ENCODE data around the gene DPP10. TPM values are rescaled to one million over a fixed set of nuclear protein-coding genes. Genes with fewer than 3 reads are reported as not detected.
A peak's percentile ranks its signal among the peaks of the same experiment; 100 is the strongest.

Gene DPP10
- total RNA-seq, 1 donor from 2014 or later, result not detected

DNA sequence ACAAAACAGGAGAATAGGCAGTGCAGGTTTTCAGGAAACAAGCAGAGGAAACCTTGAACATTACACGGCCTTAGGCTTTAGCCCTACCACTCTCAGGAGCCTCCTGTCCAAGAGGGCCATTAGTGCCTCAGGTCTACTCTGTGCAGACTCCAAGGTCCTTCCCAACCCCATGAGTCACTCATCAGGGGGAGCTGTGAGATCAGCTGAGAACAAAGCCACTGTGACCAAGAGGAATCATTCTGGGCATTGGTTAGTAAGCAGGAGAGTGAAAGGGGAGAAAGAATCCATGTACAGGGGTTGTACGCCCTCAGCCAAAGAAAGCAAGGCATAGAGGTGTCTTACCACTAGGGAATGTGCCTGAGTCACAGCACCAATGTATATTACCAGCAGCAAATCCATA, 680.3 kb downstream of the DPP10 start:
- intact Hi-C loops (cut with micrococcal nuclease), result no loop called here
- Mint-ChIP-seq H3K4me3 (ENCODE audit: low read depth) (no peak overlapping the region), H3K36me3 (ENCODE audit: low read depth) (no peaks in the 10 kb centered on the region), H3K27ac (no peak overlapping the region), H3K9me3 (peaks cover 8% of the 10 kb centered on the region), H3K4me1 (ENCODE audit: low read depth) (no peaks in the 10 kb centered on the region), H3K27me3 (ENCODE audit: low read depth) (no peaks in the 10 kb centered on the region)
- DNase-seq (ENCODE audit: low spot score), result no peak

DNA sequence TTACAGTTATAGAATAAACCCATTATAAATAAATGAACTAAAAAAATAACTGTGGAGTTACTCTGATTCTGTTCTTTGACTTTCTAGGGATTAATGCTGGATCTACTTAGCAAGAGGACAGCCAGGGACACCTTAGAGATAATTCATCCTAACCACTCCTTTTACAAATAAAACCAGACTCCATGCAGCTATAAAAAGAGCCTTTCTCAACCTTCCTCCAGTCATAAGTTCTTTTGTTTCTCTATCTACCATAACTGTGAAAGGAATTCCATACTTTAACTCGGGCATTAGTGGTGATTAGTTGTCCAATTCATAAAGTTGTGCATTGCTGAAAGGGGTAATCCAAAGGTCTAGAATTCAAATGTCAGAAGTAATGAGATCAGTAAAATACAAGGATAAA, 682.4 kb downstream of the DPP10 start:
- DNase-seq (ENCODE audit: low spot score), result no peak
- Mint-ChIP-seq H3K36me3 (ENCODE audit: low read depth) (no peaks in the 10 kb centered on the region), H3K27ac (no peak overlapping the region), H3K9me3 (peaks cover 3% of the 10 kb centered on the region), H3K27me3 (ENCODE audit: low read depth) (no peaks in the 10 kb centered on the region), H3K4me3 (ENCODE audit: low read depth) (no peak overlapping the region), H3K4me1 (ENCODE audit: low read depth) (no peaks in the 10 kb centered on the region)
- intact Hi-C loops (cut with micrococcal nuclease), result no loop called here

DNA sequence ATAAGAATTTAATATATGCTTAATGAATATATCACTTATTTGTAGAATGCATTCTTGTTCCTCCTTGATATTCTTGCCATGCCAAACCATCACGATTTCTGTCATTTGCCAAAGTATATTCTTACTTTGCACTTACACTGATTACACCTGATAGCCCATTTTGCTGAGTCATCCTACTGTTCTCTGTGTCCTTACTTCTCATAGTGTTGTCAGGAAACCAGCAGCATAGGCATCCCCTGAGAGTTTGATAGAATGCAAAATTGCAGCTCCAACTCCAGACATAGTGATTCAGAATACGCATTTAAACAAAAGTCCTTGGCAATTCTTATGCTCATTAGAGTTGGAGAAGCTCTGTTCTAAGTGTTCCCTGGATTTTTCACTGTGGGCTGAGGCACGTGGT, 687.1 kb downstream of the DPP10 start:
- Mint-ChIP-seq H3K9me3 (peaks cover 7% of the 10 kb centered on the region), H3K4me3 (ENCODE audit: low read depth) (no peak overlapping the region), H3K4me1 (ENCODE audit: low read depth) (no peaks in the 10 kb centered on the region), H3K27ac (no peak overlapping the region), H3K36me3 (ENCODE audit: low read depth) (no peaks in the 10 kb centered on the region), H3K27me3 (ENCODE audit: low read depth) (no peaks in the 10 kb centered on the region)
- intact Hi-C loops (cut with micrococcal nuclease), result no loop called here
- no peak for DNase-seq (ENCODE audit: low spot score)

DNA sequence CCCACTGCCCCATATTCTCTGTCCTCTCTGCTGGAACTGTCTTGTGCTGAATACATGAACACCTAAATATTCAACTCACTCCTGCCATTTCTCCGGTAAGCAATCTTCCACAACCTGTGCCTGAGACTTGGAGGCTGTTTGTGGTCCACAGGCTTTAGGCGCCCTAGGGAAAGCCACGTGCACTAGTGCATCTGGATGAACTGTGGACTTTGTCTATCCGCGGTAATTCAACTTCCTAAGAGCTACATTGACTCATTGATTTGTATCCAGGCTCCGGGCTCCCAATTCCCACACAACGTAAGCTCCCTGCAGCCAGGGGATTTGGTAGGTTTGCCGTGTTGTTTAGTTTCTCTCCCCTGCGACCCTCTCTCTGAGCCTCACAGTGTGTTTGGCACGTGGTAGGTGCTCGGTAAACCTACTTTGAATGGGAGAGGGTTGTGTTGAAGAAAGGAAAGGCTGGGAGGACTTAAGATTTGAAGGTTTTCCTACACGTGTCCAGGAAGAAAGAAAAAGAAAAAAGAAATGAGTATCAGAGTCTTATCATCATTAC, 718.2 kb downstream of the DPP10 start:
- H3K27me3 Mint-ChIP-seq (ENCODE audit: low read depth), result peaks cover 23% of the 10 kb centered on the region
- no peaks in the 10 kb centered on the region for H3K4me1 Mint-ChIP-seq (ENCODE audit: low read depth)
- no peak overlapping the region for H3K27ac Mint-ChIP-seq
- DNase-seq (ENCODE audit: low spot score), result no peak
- H3K36me3 Mint-ChIP-seq (ENCODE audit: low read depth), result no peaks in the 10 kb centered on the region
- intact Hi-C loops (cut with micrococcal nuclease), result no loop called here
- H3K9me3 Mint-ChIP-seq, result no peaks in the 10 kb centered on the region
- peak overlapping the region; percentile 8 for H3K4me3 Mint-ChIP-seq (ENCODE audit: low read depth)

DNA sequence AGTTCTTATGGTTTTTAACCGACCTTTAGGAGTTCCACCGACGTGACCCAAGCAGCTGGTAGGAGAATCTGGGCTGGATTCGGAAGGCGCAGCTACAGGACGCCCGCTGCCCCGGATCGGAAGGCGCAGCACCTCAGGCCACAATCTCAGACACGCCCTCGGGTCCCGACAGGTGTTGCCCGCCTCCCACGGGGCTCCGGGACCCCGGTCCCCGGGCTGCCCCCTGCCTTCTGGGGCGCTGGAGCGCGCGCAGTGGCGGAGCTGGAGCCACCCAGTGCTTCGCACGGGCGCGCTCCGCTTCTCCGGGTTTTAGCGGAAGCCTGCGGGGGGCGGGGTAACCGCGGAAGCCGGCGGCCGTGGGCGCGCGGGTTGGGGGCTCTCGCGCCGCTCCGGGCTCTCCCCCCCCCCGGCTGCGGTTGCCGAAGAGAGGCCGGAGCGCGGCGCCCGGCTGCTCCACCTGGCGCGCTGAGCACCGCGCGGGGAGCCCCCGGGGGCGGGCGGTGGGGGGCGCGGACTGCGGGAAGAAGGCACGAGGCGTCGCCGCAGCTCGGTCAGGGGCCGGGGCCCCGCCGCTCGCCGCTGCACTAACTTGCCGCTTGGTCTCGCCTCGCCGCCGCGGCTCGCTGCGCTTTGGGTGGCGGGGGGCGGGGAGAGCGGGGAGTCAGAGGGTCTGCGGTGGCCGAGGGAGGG, 718.8 kb downstream of the DPP10 start:
- DNase-seq (ENCODE audit: low spot score), result no peak
- Mint-ChIP-seq H3K36me3 (ENCODE audit: low read depth) (no peaks in the 10 kb centered on the region), H3K4me3 (ENCODE audit: low read depth) (peak overlapping the region; percentile 8), H3K4me1 (ENCODE audit: low read depth) (no peaks in the 10 kb centered on the region), H3K27me3 (ENCODE audit: low read depth) (peaks cover 23% of the 10 kb centered on the region), H3K27ac (no peak overlapping the region), H3K9me3 (no peaks in the 10 kb centered on the region)
- intact Hi-C loops (cut with micrococcal nuclease), result no loop called here

DNA sequence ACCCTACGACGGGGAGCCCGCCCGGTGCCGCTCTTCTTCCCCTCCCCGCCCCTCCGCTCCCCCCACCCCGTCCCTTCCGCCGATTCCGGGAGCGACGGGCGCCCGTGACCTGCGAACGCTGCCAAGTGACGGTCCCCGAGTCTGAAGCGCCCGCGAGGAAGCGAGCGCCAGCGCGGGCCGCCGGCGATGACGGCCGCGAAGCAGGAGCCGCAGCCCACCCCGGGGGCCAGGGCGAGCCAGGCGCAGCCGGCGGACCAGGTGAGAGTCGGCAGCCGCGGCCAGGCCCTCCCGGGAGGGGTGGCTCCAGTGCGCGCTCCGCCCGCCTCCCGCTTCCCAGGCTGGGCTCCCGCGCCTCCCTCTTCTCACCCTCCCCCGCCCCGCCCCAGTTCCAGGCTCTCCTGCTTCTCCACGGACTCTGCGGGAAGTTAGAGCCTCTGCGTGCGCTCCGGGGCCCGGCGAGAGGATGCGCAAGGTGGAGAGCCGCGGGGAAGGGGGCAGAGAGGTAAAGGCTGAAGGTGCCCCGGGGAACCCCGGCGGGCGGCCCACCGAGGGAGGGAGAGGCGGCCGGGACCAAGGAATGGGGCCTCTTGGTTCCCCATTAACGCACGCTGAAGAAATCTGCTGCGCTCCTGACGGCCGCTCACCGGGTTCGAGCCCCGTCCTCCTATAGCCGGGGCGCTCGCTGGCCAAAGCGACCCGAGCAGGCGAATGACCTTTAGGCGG, 719.5 kb downstream of the DPP10 start:
- H3K4me3 Mint-ChIP-seq (ENCODE audit: low read depth), result no peak overlapping the region
- H3K4me1 Mint-ChIP-seq (ENCODE audit: low read depth), result no peaks in the 10 kb centered on the region
- no peaks in the 10 kb centered on the region for H3K9me3 Mint-ChIP-seq
- no peak overlapping the region for H3K27ac Mint-ChIP-seq
- no peak for DNase-seq (ENCODE audit: low spot score)
- H3K36me3 Mint-ChIP-seq (ENCODE audit: low read depth), result no peaks in the 10 kb centered on the region
- H3K27me3 Mint-ChIP-seq (ENCODE audit: low read depth), result peaks cover 23% of the 10 kb centered on the region
- intact Hi-C loops (cut with micrococcal nuclease), result no loop called here

DNA sequence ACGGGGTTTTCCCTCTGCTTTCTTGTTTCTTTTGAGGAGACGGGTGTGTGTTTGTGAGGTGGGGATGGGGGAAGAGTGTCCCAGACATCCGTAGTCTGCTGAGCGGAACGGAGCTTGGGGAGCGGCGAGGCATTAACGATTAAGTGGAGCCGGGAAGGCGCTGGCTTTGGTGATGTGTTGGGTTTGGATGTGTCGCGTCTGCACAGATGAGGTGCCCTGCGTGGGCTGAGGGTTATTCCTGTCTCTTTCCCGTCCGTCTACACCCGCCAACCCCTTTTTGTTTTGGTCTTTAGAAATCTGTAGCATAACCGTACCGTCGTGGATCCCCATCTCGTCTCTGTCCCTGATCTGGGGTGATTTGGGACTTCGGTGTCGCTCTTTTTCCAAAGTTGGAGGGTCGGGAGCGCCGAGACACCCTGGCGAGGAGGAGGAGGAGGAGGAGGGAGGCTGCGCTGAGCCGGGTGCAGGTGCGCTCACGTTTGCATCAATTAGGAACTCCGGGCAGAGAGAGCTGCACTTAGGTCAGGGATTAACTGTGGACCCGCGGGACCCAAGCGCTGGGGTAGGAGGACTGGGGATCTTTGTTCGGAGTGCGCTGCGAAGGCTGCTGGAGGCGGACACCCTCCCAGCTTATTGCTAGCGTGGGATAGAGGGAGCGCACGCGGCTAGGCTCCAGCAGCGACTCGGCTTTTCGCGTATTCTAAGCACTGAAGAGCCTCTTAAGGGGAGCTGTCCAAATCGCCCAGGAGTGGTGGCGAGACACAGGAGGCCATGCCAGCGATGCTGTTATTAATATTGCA, 720.3 kb downstream of the DPP10 start:
- H3K4me1 Mint-ChIP-seq (ENCODE audit: low read depth), result no peaks in the 10 kb centered on the region
- peaks cover 23% of the 10 kb centered on the region for H3K27me3 Mint-ChIP-seq (ENCODE audit: low read depth)

DNA sequence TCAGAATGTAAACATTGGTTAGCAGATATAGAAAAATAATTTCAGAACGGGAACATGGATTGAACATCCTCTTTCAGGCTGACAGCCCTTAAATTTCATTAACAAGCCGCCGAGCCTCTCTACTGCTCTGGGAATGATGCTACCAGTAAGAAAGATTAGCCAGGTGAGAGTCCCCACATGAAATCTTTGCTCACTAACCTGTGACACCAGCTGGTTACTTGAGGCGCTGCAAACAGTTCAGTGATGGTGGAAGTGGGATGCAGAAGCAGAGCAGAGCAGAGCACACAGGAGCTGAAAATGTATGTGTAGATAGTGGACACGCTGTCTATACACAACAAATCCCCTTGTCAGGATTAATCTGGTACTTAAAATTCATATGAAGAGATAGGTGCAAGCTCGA, 721.1 kb downstream of the DPP10 start:
- Mint-ChIP-seq H3K9me3 (no peaks in the 10 kb centered on the region), H3K27ac (no peak overlapping the region), H3K27me3 (ENCODE audit: low read depth) (peaks cover 23% of the 10 kb centered on the region), H3K4me1 (ENCODE audit: low read depth) (no peaks in the 10 kb centered on the region), H3K36me3 (ENCODE audit: low read depth) (no peaks in the 10 kb centered on the region), H3K4me3 (ENCODE audit: low read depth) (no peak overlapping the region)
- DNase-seq (ENCODE audit: low spot score), result no peak
- intact Hi-C loops (cut with micrococcal nuclease), result no loop called here

More for the DNA sequence above, 720.3 kb downstream of the DPP10 start:
- intact Hi-C loops (cut with micrococcal nuclease), result no loop called here
- no peaks in the 10 kb centered on the region for H3K9me3 Mint-ChIP-seq
- H3K4me3 Mint-ChIP-seq (ENCODE audit: low read depth), result no peak overlapping the region
- H3K27ac Mint-ChIP-seq, result no peak overlapping the region
- no peaks in the 10 kb centered on the region for H3K36me3 Mint-ChIP-seq (ENCODE audit: low read depth)
- no peak for DNase-seq (ENCODE audit: low spot score)

DNA sequence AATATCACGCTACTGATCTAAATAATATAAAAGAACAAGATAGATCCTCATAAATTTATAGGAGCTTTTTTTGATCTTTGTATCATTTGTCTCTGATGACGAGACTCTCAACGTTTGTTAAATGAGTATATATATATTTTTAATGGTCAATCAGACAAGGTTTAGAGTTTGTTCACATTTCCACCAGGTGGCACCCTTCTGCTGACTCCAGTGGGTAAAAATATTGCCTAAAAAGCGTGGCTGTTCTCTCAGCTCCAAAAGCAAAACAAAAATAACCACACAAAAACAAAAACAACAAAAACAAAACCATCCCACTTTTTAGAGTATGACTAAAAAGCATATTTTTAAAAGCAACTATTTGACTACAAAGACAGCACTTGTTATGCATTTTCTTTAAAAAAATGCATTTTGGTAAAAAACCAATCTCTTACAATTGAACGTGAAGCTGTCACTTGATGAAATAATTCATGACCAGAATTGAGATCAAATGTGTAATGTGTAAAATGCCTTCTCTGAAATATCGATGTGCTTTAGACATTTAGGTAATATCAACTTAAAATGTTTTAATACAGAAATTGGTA, 723.2 kb downstream of the DPP10 start:
- Mint-ChIP-seq H3K36me3 (ENCODE audit: low read depth) (no peaks in the 10 kb centered on the region), H3K27me3 (ENCODE audit: low read depth) (peaks cover 19% of the 10 kb centered on the region), H3K4me3 (ENCODE audit: low read depth) (no peak overlapping the region), H3K9me3 (no peaks in the 10 kb centered on the region), H3K4me1 (ENCODE audit: low read depth) (no peaks in the 10 kb centered on the region), H3K27ac (no peak overlapping the region)
- no peak for DNase-seq (ENCODE audit: low spot score)
- intact Hi-C loops (cut with micrococcal nuclease), result no loop called here

DNA sequence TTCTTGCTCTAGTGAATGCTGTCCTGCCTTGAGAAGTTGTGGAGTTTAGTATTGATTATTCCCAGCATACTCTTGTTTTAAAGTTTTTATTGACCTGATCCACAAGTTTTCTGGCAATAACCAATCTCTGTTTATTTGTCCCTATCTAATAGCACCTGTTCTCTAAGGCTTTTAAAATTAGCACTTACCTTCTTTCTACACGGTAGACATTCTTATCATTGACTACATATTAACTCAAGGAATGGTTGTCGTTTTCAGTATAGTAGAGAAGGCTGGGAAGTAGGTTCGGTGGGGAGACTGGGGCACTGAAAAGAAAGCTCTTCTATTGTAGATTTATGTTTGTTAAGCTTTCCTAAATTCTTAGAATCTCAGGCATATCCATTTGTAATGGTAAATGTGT, 726.0 kb downstream of the DPP10 start:
- Mint-ChIP-seq H3K4me1 (ENCODE audit: low read depth) (no peaks in the 10 kb centered on the region), H3K36me3 (ENCODE audit: low read depth) (no peaks in the 10 kb centered on the region), H3K27ac (no peak overlapping the region), H3K9me3 (no peaks in the 10 kb centered on the region), H3K27me3 (ENCODE audit: low read depth) (peaks cover 3% of the 10 kb centered on the region), H3K4me3 (ENCODE audit: low read depth) (no peak overlapping the region)
- no peak for DNase-seq (ENCODE audit: low spot score)
- intact Hi-C loops (cut with micrococcal nuclease), result no loop called here

DNA sequence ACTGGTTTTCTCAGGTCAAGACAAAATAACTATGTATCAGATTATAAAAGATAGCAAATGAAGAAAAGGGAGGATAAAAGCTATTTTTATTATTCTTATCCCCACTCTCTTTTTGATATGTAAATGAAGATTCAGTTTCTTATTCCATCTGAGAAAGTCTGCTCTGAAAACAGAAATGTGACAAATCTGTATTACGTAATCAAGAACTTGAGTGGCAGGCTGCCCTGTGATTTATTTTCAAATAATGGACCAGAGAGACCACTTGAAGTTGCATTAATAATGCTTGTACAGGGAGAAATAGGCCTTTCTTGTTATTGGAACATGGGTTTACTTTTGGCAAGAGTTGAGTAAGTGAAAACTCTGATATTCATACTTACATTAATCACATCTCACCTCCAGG, 727.4 kb downstream of the DPP10 start:
- no peak for DNase-seq (ENCODE audit: low spot score)
- Mint-ChIP-seq H3K27me3 (ENCODE audit: low read depth) (no peaks in the 10 kb centered on the region), H3K4me1 (ENCODE audit: low read depth) (no peaks in the 10 kb centered on the region), H3K9me3 (no peaks in the 10 kb centered on the region), H3K4me3 (ENCODE audit: low read depth) (no peak overlapping the region), H3K27ac (no peak overlapping the region), H3K36me3 (ENCODE audit: low read depth) (no peaks in the 10 kb centered on the region)
- intact Hi-C loops (cut with micrococcal nuclease), result no loop called here

DNA sequence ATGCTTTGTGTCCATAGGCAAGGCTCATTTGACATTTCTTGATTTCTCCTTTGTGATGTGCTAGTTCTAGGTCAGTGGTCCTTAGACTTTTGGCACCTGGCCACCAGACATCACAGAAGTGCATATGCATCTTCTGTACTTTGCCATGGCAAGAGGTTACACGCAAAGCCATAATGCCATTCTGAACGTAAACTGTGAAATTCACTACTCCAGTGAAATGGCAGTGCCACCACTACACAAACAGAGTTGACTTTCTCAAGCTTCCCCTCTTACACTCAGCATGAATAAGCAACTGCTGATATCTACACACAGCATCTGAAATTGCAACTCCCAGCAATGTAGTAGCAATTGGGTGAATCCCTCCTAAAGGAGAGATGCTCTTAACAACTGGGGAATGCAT, 729.3 kb downstream of the DPP10 start:
- no peak for DNase-seq (ENCODE audit: low spot score)
- Mint-ChIP-seq H3K27ac (no peak overlapping the region), H3K27me3 (ENCODE audit: low read depth) (no peaks in the 10 kb centered on the region), H3K4me3 (ENCODE audit: low read depth) (no peak overlapping the region), H3K36me3 (ENCODE audit: low read depth) (no peaks in the 10 kb centered on the region), H3K9me3 (no peaks in the 10 kb centered on the region), H3K4me1 (ENCODE audit: low read depth) (no peaks in the 10 kb centered on the region)
- intact Hi-C loops (cut with micrococcal nuclease), result no loop called here

Measured in activated T-helper 2 cell treated with anti-CD3 and anti-CD28 coated beads, Interferon-gamma antibody, Interleukin-2, Interleukin-4, amounts not matched to agents 10 μg/mL and 5 μg/mL and 100 μg/mL, durations not matched to agents 14 hours and 24 hours and 36 hours (primary cell).